K562 (cell line): ENCODE measurements around the gene RSPH9. TPM values are rescaled to one million over a fixed set of nuclear protein-coding genes. Genes with fewer than 3 reads are reported as not detected.

Experiments used
- ARID2 ChIP-seq: fragments of 450-650 bp; IDR thresholded peaks from 2 replicates; pipeline ENCODE4 v1.6.1; 2017; ENCODE audit warnings: antibody characterized with exemption, mild to moderate bottlenecking
- CAMTA2 ChIP-seq: fragments of 250-450 bp; sonication (Bioruptor Pico); conservative IDR thresholded peaks from 2 replicates; pipeline ENCODE4 v1.5.1; 2022
- DMBX1 ChIP-seq: fragments of 250-450 bp; sonication (Bioruptor Pico); IDR thresholded peaks from 2 replicates; pipeline ENCODE4 v1.8.0; 2022; ENCODE audit warnings: inconsistent platforms, mild to moderate bottlenecking, moderate library complexity, borderline replicate concordance
- FOXA3 ChIP-seq, 2 experiments: fragments of 450-650 bp in 1 of 2; sonication (generic) in 1 of 2; formaldehyde crosslinking; IDR thresholded peaks in 1 of 2; conservative IDR thresholded peaks in 1 of 2; 2 replicates each; pipeline versions ENCODE4 v1.4.0 to v1.8.0; 2020 to 2022; ENCODE audit warnings: mild to moderate bottlenecking in 2 of 2, missing genetic modification reagents in 1 of 2
- HDAC2 ChIP-seq: fragments of 450-650 bp; IDR thresholded peaks from 2 replicates; pipeline ENCODE4 v1.6.1; 2016; ENCODE audit warnings: mild to moderate bottlenecking
- JUND ChIP-seq, 2 experiments: IDR thresholded peaks; 2 replicates in 1 of 2; 3 replicates in 1 of 2; pipeline ENCODE4 v1.6.1; 2011; ENCODE audit warnings: borderline replicate concordance in 2 of 2, low read depth in 2 of 2, low read length in 2 of 2, improper control_type of control experiment in 1 of 2, missing biosample characterization in 1 of 2, missing genetic modification characterization in 1 of 2, missing genetic modification reagents in 1 of 2
- KDM1A ChIP-seq, 2 experiments: fragments of 450-650 bp; IDR thresholded peaks; 2 replicates each; pipeline ENCODE4 v1.6.1; 2016; ENCODE audit warnings: mild to moderate bottlenecking in 2 of 2
- KDM2B ChIP-seq: fragments of 250-450 bp; sonication (Bioruptor Pico); IDR thresholded peaks from 2 replicates; pipeline ENCODE4 v1.8.0; 2021; ENCODE audit warnings: mild to moderate bottlenecking, moderate library complexity
- MECOM ChIP-seq: fragments of 250-450 bp; sonication (Bioruptor Pico); IDR thresholded peaks from 2 replicates; pipeline ENCODE4 v1.8.0; 2022; ENCODE audit warnings: inconsistent platforms
- NEUROD1 ChIP-seq: fragments of 150-350 bp; IDR thresholded peaks from 2 replicates; pipeline ENCODE4 v1.6.1; 2014; ENCODE audit warnings: borderline replicate concordance, low read length, low read depth; ENCODE audit not compliant: partially characterized antibody
- RBBP5 ChIP-seq: fragments of 200-600 bp; sonication (generic); IDR thresholded peaks from 2 replicates; pipeline ENCODE4 v1.6.1; 2012; ENCODE audit warnings: borderline replicate concordance, mild to moderate bottlenecking, low read length, control low read depth, inconsistent platforms; ENCODE audit not compliant: insufficient read depth, poor library complexity, severe bottlenecking
- SLC30A9 ChIP-seq: fragments of 250-450 bp; sonication (Bioruptor Pico); IDR thresholded peaks from 2 replicates; pipeline ENCODE4 v1.8.0; 2022; ENCODE audit warnings: mild to moderate bottlenecking, moderate library complexity
- SRSF3 ChIP-seq: fragments of 200-400 bp; formaldehyde crosslinking; IDR thresholded peaks from 2 replicates; pipeline ENCODE4 v1.6.1; 2016; ENCODE audit warnings: mild to moderate bottlenecking, low read length, moderate library complexity; ENCODE audit not compliant: insufficient read depth
- SUPT5H ChIP-seq: fragments of 450-650 bp; IDR thresholded peaks from 2 replicates; pipeline ENCODE4 v1.6.1; 2016
- TAF1 ChIP-seq: IDR thresholded peaks from 2 replicates; pipeline ENCODE4 v1.6.1; 2011; ENCODE audit warnings: mild to moderate bottlenecking, low read length, moderate library complexity; ENCODE audit not compliant: insufficient read depth, control insufficient read depth, severe bottlenecking; ENCODE audit errors: extremely low read depth
- TRIM28 ChIP-seq: fragments of 450-650 bp; IDR thresholded peaks from 2 replicates; pipeline ENCODE4 v1.6.1; 2017
- ZFX ChIP-seq: sonication (generic); formaldehyde crosslinking; IDR thresholded peaks from 2 replicates; pipeline ENCODE4 v1.8.0; 2022; ENCODE audit warnings: mild to moderate bottlenecking, missing genetic modification reagents, moderate library complexity
- ZNF184 ChIP-seq: sonication (generic); formaldehyde crosslinking; IDR thresholded peaks from 2 replicates; pipeline ENCODE4 v1.5.0; 2020; ENCODE audit warnings: missing genetic modification reagents
- ZNF274 ChIP-seq: IDR thresholded peaks from 2 replicates; pipeline ENCODE4 v1.6.1; 2011; ENCODE audit warnings: low read depth, mild to moderate bottlenecking, low read length, moderate library complexity, borderline replicate concordance
- polyA plus RNA-seq, 8 experiments: library from polyadenylated mRNA; depleted of rRNA in 4 of 8; stranded (reverse) in 5 of 8; unstranded in 3 of 8; fragments of >200 nt; fragmentation: Nextera tagmentation in 2 of 8; fragmentation: Illumina TruSeq in 1 of 8; extraction: Ambion mirVana in 2 of 8; extraction: Trizol in 1 of 8; gene quantifications; 2 replicates each; pipeline versions ENCODE4 v1.2.1 to v1.2.3, GENCODE V29; 2011 to 2014; ENCODE audit warnings: inconsistent platforms in 1 of 8, missing spikeins in 1 of 8
- total RNA-seq, 7 experiments: library from RNA; depleted of rRNA in 6 of 7; stranded (reverse); fragments of >200 nt in 6 of 7; fragmentation: Illumina TruSeq in 2 of 7; extraction: Trizol in 2 of 7; gene quantifications; 2 replicates each; pipeline versions ENCODE4 v1.2.1 to v1.2.3, GENCODE V29; 2011 to 2021; ENCODE audit warnings: low replicate concordance in 1 of 7
- TF ChIP-seq, protein P1 (sequence below): fragments of 450-650 bp; IDR thresholded peaks from 2 replicates; pipeline ENCODE4 v1.7.1; 2018; ENCODE audit warnings: mild to moderate bottlenecking, low read depth; ENCODE audit not compliant: partially characterized antibody
- TF ChIP-seq, protein P2 (sequence below): fragments of 450-650 bp; formaldehyde crosslinking; IDR thresholded peaks from 2 replicates; pipeline ENCODE4 v1.4.0; 2022; ENCODE audit warnings: mild to moderate bottlenecking, moderate library complexity
- TF ChIP-seq, protein P3 (sequence below), 2 experiments: fragments of 450-650 bp; conservative IDR thresholded peaks; 2 replicates each; pipeline ENCODE4 v1.6.1; 2017; ENCODE audit warnings: mild to moderate bottlenecking in 2 of 2, moderate library complexity in 2 of 2

The RSPH9 gene
- total and polyA plus RNA-seq, 9 of the 15 experiments (the other 6 are each of a cell fraction or from before 2014, with no cell fraction given): 0.05 to 0.60 (median 0.39) TPM; not detected in 6

DNA sequence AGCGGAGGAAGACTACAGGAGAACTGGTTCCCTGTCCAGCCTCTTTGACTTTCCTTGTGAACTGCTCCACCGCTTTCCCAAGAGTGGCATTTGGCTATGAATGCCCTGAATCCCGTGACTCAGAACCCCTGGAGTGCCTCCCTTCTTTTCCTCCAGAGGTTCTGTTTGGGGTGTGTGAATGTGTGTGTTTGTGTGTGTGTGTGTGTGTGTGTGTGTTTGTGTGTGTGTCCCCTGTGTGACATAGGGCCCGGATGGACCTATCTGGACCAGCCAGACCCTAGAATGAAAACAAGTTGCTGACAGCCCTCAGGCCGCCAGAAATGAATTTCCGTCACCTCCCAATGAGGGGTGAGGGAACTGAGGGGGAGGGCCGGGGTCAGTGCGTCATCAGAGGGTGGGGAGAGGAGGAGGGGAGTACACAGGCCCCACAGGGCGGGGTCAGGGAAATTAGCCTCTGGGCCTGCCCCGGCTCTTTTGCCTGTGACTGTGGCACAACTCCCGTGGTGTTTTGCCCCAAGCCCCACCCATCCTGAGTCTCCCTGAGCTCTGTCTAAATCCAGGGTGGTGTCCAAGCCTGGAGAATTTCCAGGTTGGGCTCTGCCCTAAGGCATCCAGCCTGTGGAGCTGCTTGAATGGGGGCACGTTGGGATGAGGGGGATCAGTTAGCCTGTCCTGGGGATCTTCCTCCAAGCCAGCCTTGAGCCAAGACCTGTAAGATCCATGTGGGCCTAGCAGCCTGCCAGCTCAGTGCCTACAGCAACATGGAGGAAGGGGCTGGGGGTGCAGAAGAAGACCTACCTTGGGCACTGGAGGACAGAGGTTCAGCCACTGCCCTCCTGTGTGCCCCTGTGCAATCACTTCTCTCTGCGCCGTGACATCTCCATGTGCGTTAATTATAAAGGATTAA is 58.0 kb downstream of the RSPH9 start (continued):
- TF ChIP-seq HDAC2: peak; percentile 92
- TF ChIP-seq ZNF184 (CRISPR knock-in tag): no peak
- TF ChIP-seq MECOM (CRISPR knock-in tag): 0 out of 2 replicates have a peak, but pooled peaks have one; percentile 34
- peak; percentile 43 for TF ChIP-seq NEUROD1
- TF ChIP-seq SLC30A9 (CRISPR knock-in tag): no peak
- TF ChIP-seq SUPT5H: peak; percentile 90
- TF ChIP-seq DMBX1 (CRISPR knock-in tag): peak; percentile 46; the same call in 1 of the 2 replicates
- no peak for TF ChIP-seq KDM2B
- TF ChIP-seq CAMTA2: no peak
- TF ChIP-seq SRSF3: no peak
- peak; percentile 64 for TF ChIP-seq RBBP5
- peak; percentile 50 to 88 for TF ChIP-seq KDM1A (IDR thresholded peaks at IDR 0.05)
- TF ChIP-seq FOXA3 (CRISPR knock-in tag; conservative IDR thresholded peaks at IDR 0.05 in 1 of 2, IDR thresholded peaks at IDR 0.05 in 1 of 2): peak in 1 of 2 experiments; percentile 15; a peak in 2 of 4 replicates
- TF ChIP-seq, protein P1, sequence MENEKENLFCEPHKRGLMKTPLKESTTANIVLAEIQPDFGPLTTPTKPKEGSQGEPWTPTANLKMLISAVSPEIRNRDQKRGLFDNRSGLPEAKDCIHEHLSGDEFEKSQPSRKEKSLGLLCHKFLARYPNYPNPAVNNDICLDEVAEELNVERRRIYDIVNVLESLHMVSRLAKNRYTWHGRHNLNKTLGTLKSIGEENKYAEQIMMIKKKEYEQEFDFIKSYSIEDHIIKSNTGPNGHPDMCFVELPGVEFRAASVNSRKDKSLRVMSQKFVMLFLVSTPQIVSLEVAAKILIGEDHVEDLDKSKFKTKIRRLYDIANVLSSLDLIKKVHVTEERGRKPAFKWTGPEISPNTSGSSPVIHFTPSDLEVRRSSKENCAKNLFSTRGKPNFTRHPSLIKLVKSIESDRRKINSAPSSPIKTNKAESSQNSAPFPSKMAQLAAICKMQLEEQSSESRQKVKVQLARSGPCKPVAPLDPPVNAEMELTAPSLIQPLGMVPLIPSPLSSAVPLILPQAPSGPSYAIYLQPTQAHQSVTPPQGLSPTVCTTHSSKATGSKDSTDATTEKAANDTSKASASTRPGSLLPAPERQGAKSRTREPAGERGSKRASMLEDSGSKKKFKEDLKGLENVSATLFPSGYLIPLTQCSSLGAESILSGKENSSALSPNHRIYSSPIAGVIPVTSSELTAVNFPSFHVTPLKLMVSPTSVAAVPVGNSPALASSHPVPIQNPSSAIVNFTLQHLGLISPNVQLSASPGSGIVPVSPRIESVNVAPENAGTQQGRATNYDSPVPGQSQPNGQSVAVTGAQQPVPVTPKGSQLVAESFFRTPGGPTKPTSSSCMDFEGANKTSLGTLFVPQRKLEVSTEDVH: peak; percentile 80
- peak; percentile 88 for TF ChIP-seq ZFX (CRISPR knock-in tag)
- TF ChIP-seq, protein P2, sequence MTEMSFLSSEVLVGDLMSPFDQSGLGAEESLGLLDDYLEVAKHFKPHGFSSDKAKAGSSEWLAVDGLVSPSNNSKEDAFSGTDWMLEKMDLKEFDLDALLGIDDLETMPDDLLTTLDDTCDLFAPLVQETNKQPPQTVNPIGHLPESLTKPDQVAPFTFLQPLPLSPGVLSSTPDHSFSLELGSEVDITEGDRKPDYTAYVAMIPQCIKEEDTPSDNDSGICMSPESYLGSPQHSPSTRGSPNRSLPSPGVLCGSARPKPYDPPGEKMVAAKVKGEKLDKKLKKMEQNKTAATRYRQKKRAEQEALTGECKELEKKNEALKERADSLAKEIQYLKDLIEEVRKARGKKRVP (CRISPR knock-in tag): peak; percentile 43; the same call in 1 of the 2 replicates
- TF ChIP-seq ZNF274: no peak
- TF ChIP-seq JUND (IDR thresholded peaks at IDR 0.05; ENCODE audit: borderline replicate concordance, low read depth, low read length): peak; percentile 88
- peak; percentile 64; the same call in 2 of the 3 replicates for TF ChIP-seq JUND (tag; IDR thresholded peaks at IDR 0.05; ENCODE audit: borderline replicate concordance, low read depth, low read length)
- 0 out of 2 replicates have a peak, but pooled peaks have one; percentile 25 for TF ChIP-seq ARID2
- peak; percentile 16 for TF ChIP-seq TAF1
- TF ChIP-seq TRIM28: peak; percentile 67; the same call in 1 of the 2 replicates
- TF ChIP-seq, protein P3, sequence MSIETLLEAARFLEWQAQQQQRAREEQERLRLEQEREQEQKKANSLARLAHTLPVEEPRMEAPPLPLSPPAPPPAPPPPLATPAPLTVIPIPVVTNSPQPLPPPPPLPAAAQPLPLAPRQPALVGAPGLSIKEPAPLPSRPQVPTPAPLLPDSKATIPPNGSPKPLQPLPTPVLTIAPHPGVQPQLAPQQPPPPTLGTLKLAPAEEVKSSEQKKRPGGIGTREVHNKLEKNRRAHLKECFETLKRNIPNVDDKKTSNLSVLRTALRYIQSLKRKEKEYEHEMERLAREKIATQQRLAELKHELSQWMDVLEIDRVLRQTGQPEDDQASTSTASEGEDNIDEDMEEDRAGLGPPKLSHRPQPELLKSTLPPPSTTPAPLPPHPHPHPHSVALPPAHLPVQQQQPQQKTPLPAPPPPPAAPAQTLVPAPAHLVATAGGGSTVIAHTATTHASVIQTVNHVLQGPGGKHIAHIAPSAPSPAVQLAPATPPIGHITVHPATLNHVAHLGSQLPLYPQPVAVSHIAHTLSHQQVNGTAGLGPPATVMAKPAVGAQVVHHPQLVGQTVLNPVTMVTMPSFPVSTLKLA (conservative IDR thresholded peaks at IDR 0.05): peak in 1 of 2 experiments; percentile 80
